HG03571 (cell line): ENCODE measurements around the gene ATP10A.

Source experiments
- ATAC-seq: cut with Tn5 transposase; IDR thresholded peaks from one replicate; pipeline ENCODE4 v1.9.1; 2021; ENCODE audit not compliant: unreplicated experiment

The ATP10A gene

DNA sequence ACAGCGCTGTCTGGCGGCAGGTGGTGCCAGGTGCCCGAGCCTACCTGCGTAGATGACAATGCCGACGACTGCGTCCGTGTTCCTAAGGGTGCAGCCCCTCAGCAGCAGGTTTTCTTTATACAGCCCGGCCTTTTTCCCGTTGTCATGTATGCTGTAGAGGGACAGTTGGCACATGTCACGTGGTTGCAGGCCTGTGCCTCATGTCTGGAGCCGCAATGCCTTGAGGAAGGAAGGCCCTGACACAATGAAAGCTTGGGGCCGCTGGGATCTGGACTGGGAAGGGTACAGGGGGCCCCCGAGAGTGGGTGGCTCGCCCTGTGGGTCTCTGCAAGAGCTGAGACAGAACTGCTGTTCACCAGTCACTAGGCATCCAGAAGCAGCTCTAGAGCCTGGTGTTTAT, 136.0 kb downstream of the ATP10A start:
- no peak for ATAC-seq

DNA sequence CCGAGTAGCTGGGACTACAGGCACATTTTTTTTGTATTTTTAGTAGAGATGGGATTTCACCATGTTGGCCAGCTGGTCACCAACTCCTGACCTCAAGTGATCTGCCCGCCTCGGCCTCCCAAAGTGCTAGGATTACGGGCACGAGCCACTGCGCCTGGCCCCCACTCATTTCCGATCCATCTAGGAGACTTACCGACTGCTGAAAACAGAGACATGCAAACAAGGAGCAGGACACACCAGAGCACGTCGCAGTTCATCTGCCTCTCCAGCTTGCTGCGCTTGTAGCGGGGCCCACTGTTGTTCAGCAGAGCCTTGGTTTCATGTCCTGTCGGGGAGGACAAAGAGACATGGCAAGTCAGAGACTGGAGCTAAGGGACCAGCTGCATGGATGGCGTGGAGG, 137.4 kb downstream of the ATP10A start:
- ATAC-seq: no peak

DNA sequence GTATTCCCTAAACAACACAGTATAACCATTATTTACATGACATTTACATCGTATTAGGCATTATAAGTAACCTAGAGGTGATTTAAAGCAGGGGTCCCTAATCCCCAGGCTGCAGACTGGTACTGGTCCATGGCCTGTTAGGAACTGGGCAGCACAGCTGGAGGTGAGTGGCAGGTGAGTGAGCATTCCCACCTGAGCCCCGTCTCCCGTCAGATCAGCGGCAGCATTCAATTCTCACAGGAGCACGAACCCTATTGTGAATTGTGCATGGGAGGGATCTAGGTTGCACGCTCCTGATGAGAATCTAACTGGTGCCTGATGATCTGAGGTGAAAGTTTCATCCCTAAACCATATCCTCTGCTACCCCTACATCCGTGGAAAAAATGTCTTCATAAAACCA, 138.2 kb downstream of the ATP10A start:
- no peak for ATAC-seq

- ATAC-seq: no peak
Measured at GRCh38 chr15:25721605-25721955, 141.5 kb downstream of the ATP10A start.

DNA sequence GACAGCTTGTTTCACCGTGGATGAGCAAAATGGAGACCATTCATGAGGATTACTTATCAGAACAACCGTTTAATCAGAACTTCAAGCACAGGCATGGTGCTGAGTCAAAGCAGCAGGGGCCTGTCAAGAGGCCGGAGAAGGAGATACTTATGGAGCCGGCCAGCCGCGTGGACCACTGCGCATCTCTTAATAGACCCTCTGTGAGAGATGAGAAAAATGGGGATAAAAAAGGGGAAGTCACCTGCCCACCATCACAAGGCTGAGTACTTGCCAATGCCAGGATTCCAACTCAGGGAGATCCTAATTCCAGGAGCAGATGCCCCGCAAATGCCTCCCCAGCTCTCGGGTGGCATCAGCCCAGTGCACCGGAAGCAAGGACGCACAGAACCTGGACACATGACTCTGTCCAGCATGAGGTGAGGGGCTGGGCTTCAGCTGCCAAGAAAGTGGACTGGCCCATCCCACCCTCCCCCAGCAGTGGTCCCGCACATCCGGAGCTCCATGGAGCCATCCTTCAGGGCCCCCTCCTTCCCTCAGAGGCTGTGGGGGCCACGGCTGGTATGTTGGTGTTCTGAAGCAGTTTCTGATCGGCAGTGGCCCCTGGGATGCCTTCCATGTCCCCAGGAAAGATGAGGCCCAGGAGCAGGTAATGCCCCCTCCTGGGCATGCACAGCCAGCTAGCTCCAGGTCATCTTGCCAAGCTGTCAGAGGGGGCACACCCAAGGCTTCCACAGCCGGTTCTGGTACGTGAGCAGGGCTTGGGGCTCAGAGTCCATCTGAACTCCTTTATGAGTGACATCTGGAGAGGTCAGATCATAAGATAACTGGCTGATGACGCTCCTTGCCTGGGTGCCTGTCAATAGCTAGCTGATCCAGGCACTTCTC, 143.8 kb downstream of the ATP10A start:
- ATAC-seq: no peak

DNA sequence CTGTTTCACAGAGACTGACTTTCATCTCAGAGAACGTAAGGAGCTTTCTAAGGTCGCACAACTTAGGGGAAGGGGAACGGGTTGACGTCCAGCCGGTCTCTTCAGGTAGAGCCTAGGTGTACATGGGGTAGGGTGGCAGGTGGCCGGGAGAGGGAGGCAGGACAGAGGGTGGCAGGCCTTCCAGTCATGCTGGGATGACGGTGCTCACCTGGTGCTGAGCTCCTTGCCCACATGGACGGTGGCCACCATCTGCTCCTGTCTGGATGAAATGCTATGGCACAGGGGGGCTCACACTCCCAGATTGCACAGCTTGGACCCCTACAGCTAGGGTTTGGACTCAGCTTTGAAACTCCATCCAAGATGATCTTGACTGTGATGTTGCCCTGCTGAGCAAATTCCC, 144.5 kb downstream of the ATP10A start:
- no peak for ATAC-seq

DNA sequence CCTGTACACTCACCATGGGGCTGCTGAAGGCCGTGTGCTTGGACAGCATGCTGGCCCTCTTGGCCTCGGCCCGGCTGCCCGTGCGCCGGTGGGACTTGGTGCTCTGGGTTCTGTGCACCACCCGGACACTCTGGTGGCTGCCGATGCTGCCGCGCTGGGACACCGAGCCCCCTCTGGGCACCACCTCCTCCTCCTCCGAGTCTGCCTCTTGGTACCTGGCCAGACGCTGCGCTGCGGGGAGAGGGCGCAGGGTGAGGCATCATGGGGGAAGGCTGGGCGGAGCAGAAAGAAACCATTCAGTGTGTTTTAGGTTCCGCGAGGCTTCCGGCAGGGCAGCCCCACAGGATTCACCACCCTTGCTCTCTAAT, 145.0 kb downstream of the ATP10A start:
- ATAC-seq: no peak

GRCh38 chr15:25717457-25718168, 145.5 kb downstream of the ATP10A start:
- ATAC-seq: no peak

- ATAC-seq: no peak
Measured at GRCh38 chr15:25717127-25717456, 146.0 kb downstream of the ATP10A start.

DNA sequence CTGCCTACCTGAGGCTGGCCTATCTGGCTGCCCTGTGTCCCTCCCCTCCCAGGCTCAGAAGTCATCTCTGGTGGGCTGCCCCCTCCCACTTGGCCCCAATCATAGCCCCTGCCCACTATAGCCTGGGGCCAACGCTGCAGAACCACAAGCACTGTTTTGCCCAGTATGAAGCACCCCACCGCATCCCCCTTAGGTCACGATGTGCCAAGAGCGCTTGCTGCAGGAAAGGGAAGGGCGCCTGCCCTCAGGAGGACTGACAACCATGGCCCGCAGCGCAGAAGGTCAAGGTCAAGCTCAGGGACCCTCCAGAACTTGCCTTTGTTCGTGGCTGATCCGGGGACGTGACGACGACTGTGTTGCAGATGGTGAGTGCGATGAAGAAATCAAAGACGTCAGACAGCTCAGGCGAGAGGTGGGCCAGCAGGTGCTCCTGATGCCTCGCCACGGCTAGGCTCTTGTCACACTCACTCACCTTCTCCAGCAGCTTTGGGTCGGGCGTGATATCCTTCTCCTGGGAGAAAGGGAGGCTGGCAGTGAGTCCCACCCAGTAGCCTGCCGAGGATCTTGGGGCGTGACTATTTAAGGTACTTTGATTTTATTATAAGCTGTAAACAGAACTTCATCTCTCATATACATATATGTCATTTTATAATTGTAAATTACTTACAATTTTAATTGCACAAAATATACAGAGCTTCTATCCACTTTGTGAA, 146.6 kb downstream of the ATP10A start:
- no peak for ATAC-seq

- ATAC-seq: no peak
Measured at GRCh38 chr15:25715536-25716413, 147.4 kb downstream of the ATP10A start.

- no peak for ATAC-seq
Measured at GRCh38 chr15:25714538-25714840, 148.6 kb downstream of the ATP10A start.

DNA sequence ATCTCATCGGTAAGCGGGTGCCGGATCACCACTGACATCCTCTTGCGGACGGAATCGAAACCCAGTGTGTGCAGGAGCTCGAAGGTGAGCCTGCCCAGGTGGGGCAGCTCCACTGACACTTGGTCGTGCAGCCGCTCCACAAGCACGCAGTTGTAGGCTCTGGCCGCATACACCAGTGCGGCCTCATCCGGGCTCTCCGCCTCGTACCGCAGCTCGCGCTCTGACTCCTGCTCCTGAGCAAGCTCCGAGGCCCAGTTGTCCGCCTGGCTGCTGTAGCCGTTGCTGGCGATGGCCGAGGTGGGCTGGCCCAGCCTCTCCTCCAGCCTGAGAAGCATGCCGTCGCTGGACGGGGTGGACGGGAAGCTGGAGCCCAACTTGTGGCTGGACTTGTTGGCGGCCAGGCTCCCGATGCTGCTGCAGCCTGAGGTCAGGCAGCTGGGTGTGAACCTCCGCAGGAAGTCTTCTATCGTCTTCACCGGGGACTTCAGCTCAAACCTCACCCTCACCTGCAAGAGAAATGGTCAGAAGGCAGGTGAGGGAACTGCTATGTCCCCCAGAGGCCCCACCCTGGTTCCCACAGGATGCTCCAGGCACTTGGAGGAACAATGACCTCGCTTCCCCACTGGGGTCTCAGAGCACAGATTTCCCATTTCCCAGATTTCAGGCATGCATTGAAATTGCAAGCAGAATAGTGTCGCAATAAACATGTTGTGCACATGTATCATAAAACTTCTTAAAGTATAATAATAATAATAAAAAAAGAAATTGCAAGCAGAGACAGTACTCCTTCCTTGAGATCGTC, 149.2 kb downstream of the ATP10A start:
- no peak for ATAC-seq

DNA sequence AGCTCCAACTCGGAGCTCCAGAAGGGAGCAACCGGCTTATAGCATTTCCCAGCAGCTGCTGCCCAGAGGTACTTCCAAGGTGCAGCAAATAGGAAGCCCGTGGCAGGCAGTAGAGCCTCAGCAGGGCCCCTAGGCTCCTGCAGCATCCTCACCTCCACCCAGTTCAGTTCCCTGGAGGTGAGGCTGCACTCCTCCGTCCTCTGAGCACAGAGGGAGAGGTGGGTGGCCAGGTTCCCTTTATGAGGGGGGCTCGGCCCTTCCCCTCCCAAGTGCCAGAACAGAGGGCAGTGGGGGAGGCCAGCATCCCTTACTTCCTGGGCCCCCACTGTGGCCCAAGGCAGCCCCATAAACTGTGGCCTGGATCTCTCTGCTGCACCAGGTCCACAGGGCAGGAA, 150.2 kb downstream of the ATP10A start:
- ATAC-seq: no peak

DNA sequence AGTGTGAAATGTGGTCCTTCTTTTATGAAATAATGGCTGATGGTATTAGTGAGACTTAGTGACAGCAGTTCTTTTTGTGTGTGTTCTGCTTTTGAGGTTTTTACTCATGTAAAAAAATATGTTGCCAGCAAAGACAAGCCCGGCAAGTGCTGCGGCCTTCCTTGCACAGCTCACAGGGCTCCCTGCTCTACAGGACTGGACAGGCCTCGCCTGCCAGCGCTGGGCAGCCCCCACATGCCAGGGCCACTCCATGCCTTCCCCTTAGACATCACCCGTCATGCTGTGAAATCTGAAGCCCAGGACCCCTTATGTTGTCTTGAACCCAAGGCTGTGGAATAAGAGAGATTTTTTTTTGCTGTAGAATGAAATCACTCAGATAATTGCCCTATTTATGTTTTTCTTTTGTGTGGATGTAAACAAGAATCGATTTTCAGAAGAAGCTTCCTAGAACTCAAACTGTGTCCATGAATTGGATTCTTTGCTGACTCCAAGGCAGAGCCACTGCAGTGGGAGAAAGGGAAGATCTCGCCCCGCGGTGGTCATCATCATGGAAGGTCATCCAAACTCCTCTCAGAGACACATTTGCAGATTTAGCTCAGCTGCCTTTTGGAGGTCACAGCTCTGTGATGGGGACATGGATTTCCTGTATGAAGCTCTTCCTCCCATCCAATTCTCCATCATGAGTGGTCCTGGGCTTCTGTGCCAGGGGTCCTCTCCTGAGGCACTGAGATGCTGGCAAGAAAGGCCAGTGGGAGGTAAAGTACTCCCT, 150.8 kb downstream of the ATP10A start:
- ATAC-seq: no peak

- ATAC-seq: no peak
Measured at GRCh38 chr15:25711691-25712090, 151.4 kb downstream of the ATP10A start.

GRCh38 chr15:25711164-25711563, 152.0 kb downstream of the ATP10A start:
- no peak for ATAC-seq

DNA sequence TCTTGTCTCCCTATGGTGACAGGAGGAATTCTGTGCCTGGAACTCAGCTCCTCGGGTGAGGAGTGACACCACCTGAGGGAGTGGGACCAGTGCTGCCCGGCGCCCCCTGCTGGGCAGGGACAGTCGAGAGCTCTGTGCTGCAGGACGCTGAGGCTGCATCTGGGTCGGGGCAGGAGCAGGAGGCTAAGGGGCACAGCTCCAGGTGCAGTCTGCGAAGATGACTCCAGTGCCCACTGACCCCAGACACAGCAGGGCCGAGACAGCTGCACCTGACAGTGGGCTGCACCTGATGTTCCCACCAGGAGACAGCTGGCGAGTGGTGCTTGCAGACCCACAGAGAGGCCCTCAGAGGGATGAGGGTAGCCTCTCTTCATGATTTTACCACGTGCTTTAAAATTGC, 152.9 kb downstream of the ATP10A start:
- no peak for ATAC-seq

GRCh38 chr15:25709437-25710159, 153.5 kb downstream of the ATP10A start:
- ATAC-seq: no peak
